Measurements from ENCODE around the gene MKNK2. TPM values are rescaled to one million over a fixed set of nuclear protein-coding genes. Genes with fewer than 3 reads are reported as not detected.

The MKNK2 gene
- total and polyA plus RNA-seq, 2 donors (not counting 3 experiments of a cell fraction or from before 2014, with no cell fraction given) = 65.1 to 86.1 TPM

DNA sequence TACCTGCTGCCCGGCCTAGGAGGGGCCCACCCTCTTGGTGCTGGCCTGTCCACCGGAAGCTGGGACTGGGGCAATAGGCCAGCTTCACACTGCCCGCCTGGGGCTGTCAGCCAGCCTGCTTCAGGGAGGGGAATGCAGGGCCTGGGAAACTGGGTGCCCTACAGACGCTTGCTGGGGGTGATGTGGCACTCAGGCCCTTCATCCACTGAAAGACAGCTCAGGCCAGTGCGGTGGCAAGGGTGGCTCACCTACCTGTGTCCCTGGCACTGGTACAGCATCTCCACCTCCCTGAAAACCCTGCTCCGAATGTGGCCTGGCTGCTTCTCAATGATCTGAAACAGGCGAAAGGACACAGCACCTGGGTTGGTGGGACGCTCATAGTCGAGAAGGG, 7.8 kb downstream of the MKNK2 start:
- H3K27me3 ChIP-seq (ENCODE audit: control insufficient read depth in 2 of 2, insufficient read depth in 2 of 2, low read length in 2 of 2) = no peaks in the 10 kb centered on the region
- no peaks in the 10 kb centered on the region for H4K20me1 ChIP-seq (replicated peaks; ENCODE audit: control insufficient read depth, extremely low read depth, insufficient read depth, low read length)
- peaks cover 4 to 56% of the 10 kb centered on the region in 2 experiments for H3K36me3 ChIP-seq (ENCODE audit: control insufficient read depth in 2 of 2, extremely low read depth in 1 of 2, insufficient read depth in 2 of 2, low read length in 2 of 2)
- TF ChIP-seq POLR2AphosphoS5 (IDR thresholded peaks at IDR 0.05; ENCODE audit: insufficient read depth, low read depth, low read length) (no peak), GATA2 (IDR thresholded peaks at IDR 0.05; ENCODE audit: insufficient read depth, insufficient read length, low read depth, low read length) (no peak), POLR2A (IDR thresholded peaks at IDR 0.05; ENCODE audit: low read depth, low read length) (no peak), FOS (IDR thresholded peaks at IDR 0.05; ENCODE audit: borderline replicate concordance, insufficient read depth, low read length) (no peak), MYC (IDR thresholded peaks at IDR 0.05; ENCODE audit: low read depth, low read length) (no peak), JUN (IDR thresholded peaks at IDR 0.05; ENCODE audit: borderline replicate concordance, insufficient read depth, insufficient read length, low read depth) (no peak), EZH2 (IDR thresholded peaks at IDR 0.05; ENCODE audit: borderline replicate concordance, low read depth, low read length, severe bottlenecking) (no peak)
- TF ChIP-seq, protein P1, sequence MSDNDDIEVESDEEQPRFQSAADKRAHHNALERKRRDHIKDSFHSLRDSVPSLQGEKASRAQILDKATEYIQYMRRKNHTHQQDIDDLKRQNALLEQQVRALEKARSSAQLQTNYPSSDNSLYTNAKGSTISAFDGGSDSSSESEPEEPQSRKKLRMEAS (IDR thresholded peaks at IDR 0.05; ENCODE audit: insufficient read depth, insufficient read length) = no peak
- TF ChIP-seq, protein P2, sequence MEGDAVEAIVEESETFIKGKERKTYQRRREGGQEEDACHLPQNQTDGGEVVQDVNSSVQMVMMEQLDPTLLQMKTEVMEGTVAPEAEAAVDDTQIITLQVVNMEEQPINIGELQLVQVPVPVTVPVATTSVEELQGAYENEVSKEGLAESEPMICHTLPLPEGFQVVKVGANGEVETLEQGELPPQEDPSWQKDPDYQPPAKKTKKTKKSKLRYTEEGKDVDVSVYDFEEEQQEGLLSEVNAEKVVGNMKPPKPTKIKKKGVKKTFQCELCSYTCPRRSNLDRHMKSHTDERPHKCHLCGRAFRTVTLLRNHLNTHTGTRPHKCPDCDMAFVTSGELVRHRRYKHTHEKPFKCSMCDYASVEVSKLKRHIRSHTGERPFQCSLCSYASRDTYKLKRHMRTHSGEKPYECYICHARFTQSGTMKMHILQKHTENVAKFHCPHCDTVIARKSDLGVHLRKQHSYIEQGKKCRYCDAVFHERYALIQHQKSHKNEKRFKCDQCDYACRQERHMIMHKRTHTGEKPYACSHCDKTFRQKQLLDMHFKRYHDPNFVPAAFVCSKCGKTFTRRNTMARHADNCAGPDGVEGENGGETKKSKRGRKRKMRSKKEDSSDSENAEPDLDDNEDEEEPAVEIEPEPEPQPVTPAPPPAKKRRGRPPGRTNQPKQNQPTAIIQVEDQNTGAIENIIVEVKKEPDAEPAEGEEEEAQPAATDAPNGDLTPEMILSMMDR (IDR thresholded peaks at IDR 0.05; ENCODE audit: extremely low read depth in 1 of 2, insufficient read depth in 1 of 2, low read depth in 1 of 2, low read length in 2 of 2) = no peak
- no peaks in the 10 kb centered on the region for H3K9me1 ChIP-seq (replicated peaks; ENCODE audit: control insufficient read depth, extremely low read depth, insufficient read depth, low read length)
- dilution Hi-C loops (cut with MboI; ENCODE audit: extremely low pct_ligation_motif_present, low sequenced_read_pairs) (no loop called here), intact Hi-C loops (cut with micrococcal nuclease) (no loop called here)
- peaks cover 28% of the 10 kb centered on the region for H3K4me1 ChIP-seq (ENCODE audit: control insufficient read depth, extremely low read depth, insufficient read depth, low read length)
- CTCF ChIA-PET = no interaction called here
- no peak overlapping the region for H3K4me2 ChIP-seq (ENCODE audit: insufficient read depth, low read length)
- H3K9ac ChIP-seq (replicated peaks; ENCODE audit: extremely low read depth, insufficient read depth, low read length) = no peak overlapping the region
- no peak overlapping the region for H3K4me3 ChIP-seq (replicated peaks in 1 of 3; ENCODE audit: insufficient read depth in 1 of 3, low read depth in 1 of 3, low read length in 3 of 3)
- no TSS peak for BruUV-seq (replicated peaks)
- POLR2A ChIA-PET = no interaction called here
- peaks cover 25% of the 10 kb centered on the region for H3K79me2 ChIP-seq (ENCODE audit: control insufficient read depth, insufficient read depth, low read length)
- H3K9me3 ChIP-seq (replicated peaks; ENCODE audit: control insufficient read depth, insufficient read depth, low read length) = no peaks in the 10 kb centered on the region
- DNase-seq (ENCODE audit: low read depth, low spot score) (no peak), FAIRE-seq (no peak)
- no peak overlapping the region for H2AFZ ChIP-seq (ENCODE audit: low read depth, low read length)
- no peak overlapping the region for H3K27ac ChIP-seq (ENCODE audit: insufficient read depth, low read depth, low read length)

All from endothelial cell of umbilical vein (primary cell).